GM13977 (cell line): Measurements from ENCODE around the gene TMEM115.

Experiments used
- DNase-seq: peaks from one replicate; pipeline ENCODE4 v3.0.0; 2012; ENCODE audit warnings: low spot score
- CTCF ChIP-seq: IDR thresholded peaks from 2 replicates; pipeline ENCODE4 v1.5.1; 2012; ENCODE audit warnings: mild to moderate bottlenecking, control low read depth; ENCODE audit not compliant: insufficient read depth; ENCODE audit errors: extremely low read depth, missing control alignments
- in situ Hi-C: fragments of 300-500 bp; cut with MboI; formaldehyde crosslinking; loops from one replicate; pipeline ENCODE4 v1.12.0; 2022; ENCODE audit warnings: low sequenced_read_pairs, low pct_unique_long_range_greater_than_20kb, mixed read lengths, inconsistent platforms; ENCODE audit not compliant: unreplicated experiment

The TMEM115 gene

GRCh38 chr3:50345586-50346234, 13.6 kb downstream of the TMEM115 start, which contains the start of gene ZMYND10:
Gene ZMYND10, minus strand, starts transcription at chr3:50345732. Its CDS starts 153 bp downstream, at chr3:50345579.
- no peak for TF ChIP-seq CTCF
- DNase-seq = peak; percentile 87
- in situ Hi-C loops = loop anchor here (10.0 kb wide), 1 partner anchor 209 kb away; no protein-coding TSS in a partner anchor

GRCh38 chr3:50345008-50345407, 14.3 kb downstream of the TMEM115 start:
- in situ Hi-C loops = loop anchor here (10.0 kb wide), 1 partner anchor 210 kb away; no protein-coding TSS in a partner anchor
- TF ChIP-seq CTCF = no peak
- no peak for DNase-seq

GRCh38 chr3:50342813-50343633, 16.3 kb downstream of the TMEM115 start:
- no peak for DNase-seq
- no peak for TF ChIP-seq CTCF
- in situ Hi-C loops = loop anchor here (10.0 kb wide), 1 partner anchor 212 kb away; no protein-coding TSS in a partner anchor

- no peak for TF ChIP-seq CTCF
- no peak for DNase-seq
- in situ Hi-C loops = loop anchor here (10.0 kb wide), 1 partner anchor 213 kb away; no protein-coding TSS in a partner anchor
Observed at GRCh38 chr3:50341996-50342650, 17.2 kb downstream of the TMEM115 start.

GRCh38 chr3:50341537-50341936, 17.8 kb downstream of the TMEM115 start:
- in situ Hi-C loops = loop anchor here (10.0 kb wide), 1 partner anchor 213 kb away; no protein-coding TSS in a partner anchor
- TF ChIP-seq CTCF = no peak
- DNase-seq = no peak
